NCI-H69 (cell line): ENCODE data around the gene GLIPR1L2.
A peak's percentile ranks its signal among the peaks of the same experiment; 100 is the strongest.
"Not testable (repeated sequence)": the region's sequence is repeated elsewhere in the genome, so short reads cannot be mapped to it uniquely, and the experiment has no call there.

Experiments used
- DNase-seq: peaks from one replicate; lab custom pipeline; 2025; lab: John Stamatoyannopoulos, UW

Gene GLIPR1L2

DNA sequence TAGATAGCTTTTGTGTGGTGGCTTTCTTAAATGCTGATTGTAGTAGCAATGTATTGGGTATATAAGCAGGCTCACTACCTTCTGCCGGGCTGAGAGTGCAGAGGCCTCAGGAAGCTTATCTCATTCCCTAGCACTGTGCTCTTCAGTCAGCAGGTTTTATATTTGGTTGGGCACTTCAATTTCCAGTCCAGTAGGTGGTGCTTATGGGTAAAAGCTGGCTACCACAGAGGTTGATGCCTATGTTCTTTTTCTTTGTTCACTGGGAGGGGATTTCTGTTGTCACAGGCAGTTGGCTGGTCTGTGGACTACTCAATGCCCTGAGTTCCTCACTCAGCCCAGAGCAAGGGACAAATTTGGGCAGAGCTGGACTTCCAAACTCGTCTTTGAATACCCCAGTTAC is 46.7 kb downstream of the GLIPR1L2 start:
- DNase-seq = peak; percentile 3

DNA sequence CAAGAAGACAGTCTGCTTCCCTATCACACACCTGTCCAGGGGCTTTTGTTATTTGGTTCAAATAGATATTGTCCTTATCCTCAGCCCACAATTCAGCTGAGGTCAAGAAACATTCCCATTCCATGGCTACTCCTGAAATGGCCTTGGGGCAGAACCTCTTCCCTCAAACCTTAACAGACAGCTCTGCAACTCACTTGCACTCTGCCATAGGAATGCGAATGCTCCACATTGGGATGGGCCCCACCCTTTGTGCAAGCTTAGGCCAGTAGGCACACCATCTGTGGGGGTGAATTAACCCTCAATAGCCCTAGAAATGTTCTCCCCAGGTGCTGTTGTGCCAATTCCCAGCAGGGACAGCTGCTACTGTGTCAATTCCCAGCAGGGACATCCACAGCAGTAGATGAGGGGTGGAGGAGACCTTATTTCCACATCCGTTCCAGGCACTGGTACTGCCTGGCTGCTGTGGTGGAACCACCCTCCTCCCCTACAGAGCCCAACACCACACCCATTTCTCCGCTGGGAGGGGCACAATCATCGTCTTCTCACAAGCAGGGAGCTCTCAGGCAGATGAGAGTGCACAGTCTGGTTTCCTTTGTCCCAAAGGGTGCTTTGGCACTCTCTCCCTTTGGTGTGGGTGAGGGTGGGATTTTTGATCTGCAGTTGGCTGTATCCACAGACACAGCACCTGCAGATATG is 47.3 kb downstream of the GLIPR1L2 start:
- DNase-seq = peak; percentile 57

DNA sequence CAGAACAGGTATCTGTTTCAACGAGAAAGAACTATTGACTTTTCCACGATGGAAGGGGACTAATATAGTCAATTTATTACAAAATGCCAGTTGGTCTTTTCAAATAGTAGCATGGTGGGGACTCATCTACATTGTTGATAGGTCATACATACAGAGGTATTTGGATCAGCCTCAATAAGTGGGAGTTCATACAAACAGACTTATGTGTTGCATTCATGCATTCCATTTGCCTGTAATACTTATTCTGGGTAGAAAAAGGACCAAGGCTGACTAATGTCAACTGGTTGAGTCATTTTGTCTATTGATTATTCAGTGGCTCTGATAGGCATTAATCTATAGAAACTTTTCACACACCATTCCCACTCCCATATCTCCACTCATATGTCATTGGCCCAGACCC is 48.2 kb downstream of the GLIPR1L2 start:
- no peak for DNase-seq

DNA sequence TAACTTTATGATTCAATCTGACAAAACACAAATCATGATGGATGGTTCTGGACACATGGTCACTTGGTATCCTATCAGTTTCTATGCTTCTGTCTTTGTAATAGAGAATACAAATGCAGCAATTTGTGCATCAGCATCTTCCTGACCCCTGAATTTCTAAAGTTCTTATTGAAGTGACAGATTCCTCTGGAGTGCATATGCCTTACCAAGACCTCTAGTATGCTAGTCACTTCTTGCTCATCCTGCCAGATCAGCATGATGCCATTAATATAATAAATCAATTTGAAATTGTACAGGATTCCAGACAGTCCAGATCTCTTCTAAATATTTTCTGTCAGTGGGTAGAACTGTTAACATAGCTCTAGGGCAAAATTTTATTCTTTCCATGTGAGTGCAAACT is 49.0 kb downstream of the GLIPR1L2 start:
- DNase-seq = no peak

DNA sequence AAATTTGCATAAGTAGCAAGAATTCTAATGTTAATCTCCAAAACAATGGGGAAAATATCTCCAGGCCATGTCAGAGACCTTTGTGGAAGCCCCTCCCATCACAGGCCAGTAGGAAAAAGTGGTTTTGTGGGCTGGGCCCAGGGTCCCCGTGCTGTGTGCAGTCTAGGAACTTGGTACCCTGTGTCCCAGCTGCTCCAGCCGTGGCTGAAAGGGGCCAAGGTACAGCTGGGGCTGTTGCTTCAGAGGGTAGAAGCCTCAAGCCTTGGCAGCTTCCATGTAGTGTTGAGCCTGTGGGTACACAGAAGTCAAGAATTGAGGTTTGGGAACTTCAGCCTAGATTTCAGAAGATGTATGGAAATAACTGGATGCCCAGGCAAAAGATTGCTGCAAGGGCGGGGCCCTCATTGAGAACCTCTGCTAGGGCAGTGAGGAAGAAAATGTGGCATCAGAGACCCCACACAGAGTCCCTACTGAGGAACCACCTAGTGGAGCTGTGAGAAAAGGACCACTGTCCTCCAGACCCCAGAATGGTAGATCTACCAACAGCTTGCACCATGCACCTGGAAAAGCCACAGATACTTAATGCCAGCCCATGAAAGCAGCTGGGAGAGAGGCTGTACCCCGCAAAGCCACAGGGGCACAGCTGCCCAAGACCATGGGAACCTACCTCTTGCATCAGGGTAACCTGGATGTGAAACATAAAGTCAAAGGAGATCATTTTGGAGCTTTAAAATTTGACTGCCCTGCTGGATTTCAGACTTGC is 51.0 kb downstream of the GLIPR1L2 start:
- DNase-seq = not testable (repeated sequence)

DNA sequence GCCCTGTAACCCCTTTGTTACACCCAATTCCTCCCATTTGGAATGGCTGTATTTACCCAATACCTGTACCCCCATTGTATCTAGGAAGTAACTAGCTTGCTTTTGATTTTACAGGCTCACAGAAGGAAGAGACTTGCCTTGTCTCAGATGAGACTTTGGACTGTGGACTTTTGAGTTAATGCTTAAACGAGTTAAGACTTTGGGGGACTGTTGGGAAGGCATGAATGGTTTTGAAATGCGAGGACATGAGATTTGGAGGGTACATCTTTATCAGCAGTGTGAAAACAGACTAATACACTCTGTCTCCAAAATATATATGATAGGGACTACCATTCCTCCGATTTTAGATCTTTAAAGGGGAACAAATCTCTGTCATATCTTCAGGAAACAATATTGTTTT is 51.6 kb downstream of the GLIPR1L2 start:
- DNase-seq = not testable (repeated sequence)

DNA sequence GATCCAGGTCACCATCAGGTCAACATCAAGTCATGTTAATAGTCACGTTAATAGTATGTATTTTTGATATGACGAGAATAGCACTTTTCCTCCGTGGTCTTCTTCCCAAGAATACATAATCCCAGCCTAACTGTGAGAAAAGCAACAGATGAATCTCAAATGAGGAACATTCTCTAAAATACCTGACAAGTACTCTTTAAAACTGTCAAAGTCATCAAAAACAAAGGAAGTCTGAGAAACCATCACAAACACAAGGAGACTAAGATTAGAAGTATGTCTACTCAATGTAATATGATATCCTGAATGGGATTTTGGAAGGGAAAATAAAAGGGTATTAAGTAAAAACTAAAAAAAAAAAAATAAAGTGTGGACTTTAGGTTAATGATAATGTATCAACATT is 52.8 kb downstream of the GLIPR1L2 start:
- no peak for DNase-seq

DNA sequence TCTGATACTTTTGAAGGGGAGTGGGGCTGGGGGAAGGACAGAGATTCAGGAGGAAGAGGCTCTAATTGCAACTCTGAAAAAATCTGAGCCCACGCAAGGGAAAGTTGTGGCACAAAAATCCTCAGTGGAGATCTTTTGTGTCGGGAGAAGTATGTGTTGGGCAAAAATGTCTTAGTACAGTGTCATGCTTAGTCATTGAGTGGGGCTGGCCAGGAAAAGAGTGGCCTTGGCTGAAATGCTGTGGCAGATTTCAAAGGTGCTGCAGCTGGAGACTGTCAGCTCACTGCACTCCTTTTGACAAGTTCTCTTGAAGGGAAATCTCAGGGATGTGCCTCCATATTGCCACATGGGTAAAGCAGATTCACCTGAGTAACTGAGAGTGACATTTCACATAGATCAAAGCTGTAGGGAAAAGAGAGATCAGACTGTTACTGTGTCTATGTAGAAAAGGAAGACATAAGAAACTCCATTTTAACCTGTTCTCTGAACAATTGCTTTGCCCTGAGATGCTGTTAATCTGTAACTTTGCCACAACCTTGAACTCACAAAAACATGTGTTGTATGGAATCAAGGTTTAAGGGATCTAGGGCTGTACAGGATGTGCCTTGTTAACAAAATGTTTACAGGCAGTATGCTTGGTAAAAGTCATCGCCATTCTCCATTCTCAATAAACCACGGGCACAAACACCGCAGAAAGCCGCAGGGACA is 53.7 kb downstream of the GLIPR1L2 start:
- no peak for DNase-seq

DNA sequence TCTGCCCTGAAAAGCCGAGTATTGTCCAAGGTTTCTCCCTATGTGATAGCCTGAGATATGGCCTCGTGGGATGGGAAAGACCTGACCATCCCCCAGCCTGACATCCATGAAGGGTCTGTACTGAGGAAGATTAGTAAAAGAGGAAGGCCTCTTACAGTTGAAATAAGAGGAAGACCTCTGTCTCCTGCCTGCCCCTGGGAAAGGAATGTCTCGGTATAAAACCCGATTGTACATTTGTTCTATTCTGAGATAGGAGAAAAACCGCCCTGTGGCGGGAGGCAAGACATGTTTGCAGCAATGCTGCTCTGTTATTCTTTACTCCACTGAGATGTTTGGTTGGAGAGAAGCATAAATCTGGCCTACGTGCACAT is 54.2 kb downstream of the GLIPR1L2 start:
- DNase-seq = not testable (repeated sequence)

DNA sequence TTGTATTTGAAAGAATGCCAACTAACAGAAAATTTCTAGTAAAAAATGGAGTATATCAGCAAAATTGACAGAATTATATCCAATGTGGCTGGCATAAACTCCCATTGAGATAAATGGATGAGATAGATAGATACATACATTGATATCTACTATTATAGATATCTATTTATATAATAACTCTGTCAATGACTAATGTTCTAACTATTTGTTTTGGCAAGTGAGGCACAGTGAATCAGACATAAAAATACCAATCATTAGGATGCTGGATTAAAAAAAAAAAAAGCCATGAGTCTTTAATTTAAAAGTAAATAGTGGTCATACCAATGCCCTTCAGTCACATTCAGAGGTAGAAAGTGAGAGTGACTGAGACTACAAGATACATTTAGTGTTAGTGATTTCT is 56.0 kb downstream of the GLIPR1L2 start:
- DNase-seq = no peak

DNA sequence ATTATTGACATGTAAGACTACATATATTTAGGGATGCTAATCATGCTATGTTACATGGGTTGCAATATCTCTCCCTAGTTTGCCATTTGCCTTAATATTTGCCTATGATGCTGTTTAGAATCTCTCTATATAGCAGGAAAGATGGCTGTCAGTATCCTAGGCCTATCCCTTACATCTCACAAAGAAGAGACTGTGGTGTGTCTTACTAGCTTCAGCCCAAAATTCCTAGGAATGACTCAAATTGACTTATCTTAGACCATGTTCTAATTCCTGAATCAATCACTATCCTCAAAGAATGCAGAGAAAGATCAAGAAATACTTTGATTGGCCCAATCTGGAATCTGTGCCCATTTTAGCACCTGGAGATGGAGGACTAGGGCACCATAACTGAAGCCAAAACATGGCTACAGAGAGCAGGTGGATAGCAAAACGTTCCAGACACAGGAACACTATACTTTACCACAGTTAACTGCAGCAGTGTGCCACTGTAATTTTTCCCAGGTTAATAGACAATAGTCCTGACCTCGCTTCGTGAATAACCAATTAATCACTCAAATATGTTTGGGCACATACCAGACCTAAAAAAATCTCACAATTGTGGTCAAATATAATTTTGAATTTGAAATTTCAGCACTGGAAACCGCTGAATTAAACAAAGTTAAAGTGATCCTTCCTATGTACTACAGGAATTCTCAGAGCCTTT is 57.0 kb downstream of the GLIPR1L2 start:
- no peak for DNase-seq

DNA sequence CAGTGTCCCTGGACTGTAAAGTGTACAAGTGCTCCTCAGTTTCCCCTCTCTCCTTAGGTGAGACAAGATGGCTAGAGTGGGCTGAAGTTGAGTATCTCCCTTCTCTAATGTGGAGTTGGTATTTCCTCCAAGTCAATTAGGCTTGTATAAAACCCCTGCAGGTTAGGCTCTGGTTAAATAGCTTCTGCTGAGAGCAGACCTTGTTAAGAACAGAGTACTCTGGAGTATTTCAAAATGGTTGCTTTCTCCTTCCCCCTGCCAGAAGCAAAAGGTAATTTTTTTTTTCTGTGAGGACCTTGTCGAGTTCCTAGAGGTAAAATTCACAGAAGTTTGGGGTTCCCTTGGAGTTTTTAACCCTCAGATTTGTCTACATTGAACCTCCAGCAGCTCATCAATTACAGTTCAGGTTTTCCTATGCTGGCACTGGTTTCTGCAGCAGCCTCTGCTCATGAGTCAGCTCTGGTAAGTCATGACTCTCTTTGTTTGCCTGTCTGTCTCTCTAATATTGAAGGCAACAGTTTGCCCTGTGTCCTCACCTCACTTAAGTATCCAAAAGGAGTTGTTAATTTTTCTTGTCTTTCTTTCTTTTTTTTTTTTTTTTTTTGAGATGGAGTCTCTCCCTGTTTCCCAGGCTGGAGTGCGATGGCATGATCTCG is 61.9 kb downstream of the GLIPR1L2 start:
- no peak for DNase-seq

DNA sequence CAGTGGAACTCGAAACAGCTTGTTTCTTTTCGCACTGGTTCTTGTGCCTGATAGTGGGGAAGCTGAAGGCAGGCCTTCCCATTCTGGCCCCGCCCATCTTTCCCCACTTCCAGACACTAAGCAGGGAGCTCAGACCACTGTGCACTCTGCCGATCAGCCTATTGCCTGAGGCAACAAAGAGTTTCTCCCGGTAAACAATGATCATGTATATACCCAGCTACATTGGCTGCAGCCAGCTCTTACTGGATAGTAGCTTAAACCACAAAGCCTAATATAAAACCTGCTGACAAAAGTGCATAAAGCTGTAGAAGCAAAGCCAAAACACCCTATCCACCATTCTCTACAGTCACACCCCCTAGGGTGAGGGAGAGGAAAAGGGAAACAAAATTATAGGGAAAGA is 65.0 kb downstream of the GLIPR1L2 start:
- peak; percentile 50 for DNase-seq

DNA sequence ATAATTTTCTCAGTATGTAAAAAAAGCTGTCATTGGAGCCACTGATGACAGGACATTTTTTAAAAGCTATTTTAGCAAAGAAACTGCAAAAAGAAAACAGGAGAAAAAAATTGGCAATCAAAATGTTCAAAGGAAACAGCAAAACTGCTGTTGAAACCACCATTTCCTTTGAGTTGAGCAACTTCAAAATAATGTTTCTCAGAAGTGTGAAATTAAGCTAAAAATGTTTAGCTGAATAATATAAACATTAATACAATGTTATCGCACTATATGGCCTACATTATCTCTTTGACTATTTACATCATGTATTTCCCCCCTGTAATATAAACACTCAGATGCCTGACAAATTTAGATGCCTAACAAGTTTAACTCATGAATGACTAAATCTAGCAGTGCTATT is 66.3 kb downstream of the GLIPR1L2 start:
- no peak for DNase-seq

DNA sequence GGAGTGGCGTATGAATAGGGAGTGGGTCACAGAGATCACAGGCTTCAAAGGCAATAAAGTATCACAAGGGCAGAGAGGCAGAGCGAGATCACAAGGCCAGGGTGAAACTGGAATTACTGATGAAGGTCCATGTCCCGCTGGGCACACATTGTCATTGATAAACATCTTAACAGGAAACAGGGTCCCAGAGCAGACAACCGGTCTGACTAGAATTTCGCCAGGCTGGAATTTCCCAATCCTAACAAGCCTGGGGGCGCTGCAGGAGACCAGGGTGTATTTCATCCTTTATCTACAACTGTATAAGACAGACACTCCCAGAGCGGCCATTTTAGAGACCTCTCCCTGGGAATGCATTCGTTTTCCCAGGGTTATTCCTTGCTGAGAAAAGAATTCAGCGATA is 67.0 kb downstream of the GLIPR1L2 start:
- peak; percentile 1 for DNase-seq

DNA sequence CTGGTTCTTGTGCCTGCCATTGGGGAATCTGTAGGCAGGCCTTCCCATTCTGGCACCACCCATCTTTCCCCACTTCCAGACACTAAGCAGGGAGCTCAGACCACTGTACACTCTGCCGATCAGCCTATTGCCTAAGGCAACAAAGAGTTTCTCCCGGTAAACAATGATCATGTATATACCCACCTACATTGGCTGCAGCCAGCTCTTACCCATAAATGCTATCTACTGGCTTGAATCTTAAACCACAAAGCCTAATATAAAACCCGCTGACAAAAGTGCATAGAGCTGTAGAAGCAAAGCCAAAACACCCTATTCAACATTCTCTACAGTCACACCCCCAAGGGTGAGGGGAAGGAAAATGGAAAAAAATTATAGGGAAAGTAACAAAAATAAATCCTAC is 68.9 kb downstream of the GLIPR1L2 start:
- no peak for DNase-seq

DNA sequence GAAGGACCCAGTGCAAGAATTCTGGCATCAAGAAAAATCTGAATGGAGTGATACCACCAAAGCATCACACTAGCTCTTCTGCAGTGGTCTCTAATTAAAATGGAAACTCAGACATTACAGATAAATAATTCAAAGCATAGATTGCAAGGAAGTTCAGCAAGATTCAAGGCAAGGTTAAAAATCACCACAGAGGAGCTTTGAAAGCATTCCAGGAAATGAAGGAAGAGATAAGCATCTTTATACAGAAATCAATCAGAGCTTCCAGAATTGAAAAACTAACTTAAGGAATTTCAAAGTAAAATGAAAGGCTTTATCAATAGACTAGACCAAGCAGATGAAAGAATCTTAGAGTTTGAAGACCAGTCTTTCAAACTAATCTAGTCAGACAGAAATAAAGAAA is 69.3 kb downstream of the GLIPR1L2 start:
- no peak for DNase-seq

DNA sequence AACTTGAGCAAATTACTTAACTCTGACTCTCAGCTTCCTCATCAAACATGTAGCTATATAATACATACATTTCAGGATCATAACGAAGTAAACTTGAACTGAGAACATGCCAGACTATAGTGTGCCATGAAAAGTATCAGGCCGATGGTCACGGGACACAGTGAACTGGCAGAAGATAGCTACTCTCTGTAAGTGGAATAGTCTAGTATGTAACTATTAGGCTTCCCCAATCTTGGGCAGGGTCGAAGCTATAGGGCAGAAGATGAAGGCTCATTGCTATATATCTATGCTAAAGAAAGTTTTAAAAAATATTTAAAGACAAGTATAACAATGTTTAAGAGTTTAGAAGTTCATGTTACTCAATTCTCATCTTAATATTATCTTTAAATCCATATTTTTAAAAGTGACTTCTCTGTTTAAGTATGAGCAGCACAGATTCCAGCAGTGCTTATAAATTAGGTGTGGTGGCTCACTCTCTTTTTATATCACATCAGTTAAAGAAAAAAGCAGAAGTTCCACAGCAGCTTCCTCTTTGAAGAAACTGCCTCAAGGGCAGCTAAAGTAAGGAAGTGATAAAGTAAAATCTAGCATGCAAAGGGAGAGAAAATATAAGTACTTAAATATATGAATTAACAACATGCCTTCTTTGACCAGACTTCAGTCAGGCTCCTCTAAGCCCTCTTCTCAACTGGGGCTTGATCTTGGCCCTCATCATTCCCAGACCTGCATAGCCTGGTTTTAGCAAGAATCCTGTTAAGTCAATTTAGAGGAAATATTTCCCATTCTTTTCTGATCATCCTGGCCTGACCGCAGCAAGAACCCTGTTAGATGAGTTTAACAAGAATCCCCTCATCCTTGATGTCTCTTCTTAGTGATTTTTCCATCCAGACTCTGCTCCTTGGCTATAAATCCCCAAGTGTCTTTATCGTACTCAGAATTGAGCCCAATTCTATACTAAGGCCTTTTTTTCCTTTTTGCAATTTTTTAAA is 81.3 kb downstream of the GLIPR1L2 start:
- no peak for DNase-seq

DNA sequence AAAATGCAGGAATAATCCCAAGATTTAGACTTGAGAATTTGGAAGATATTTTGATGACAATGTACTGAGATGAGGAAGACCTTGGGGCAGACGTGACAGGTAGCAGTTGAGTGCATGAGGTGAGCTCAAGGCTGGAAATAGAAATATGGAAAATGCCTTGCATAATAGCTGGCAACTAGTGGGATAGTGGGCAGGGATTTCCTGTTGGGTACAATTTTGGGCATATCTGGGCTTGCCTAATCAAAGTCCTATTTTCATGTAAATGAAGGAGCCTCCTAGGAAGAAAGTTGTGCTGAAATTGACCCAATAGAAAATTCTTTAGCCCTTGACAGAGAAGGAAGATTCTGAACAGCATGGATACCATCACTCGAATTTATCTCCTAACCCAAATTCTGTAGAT is 83.2 kb downstream of the GLIPR1L2 start:
- no peak for DNase-seq

DNA sequence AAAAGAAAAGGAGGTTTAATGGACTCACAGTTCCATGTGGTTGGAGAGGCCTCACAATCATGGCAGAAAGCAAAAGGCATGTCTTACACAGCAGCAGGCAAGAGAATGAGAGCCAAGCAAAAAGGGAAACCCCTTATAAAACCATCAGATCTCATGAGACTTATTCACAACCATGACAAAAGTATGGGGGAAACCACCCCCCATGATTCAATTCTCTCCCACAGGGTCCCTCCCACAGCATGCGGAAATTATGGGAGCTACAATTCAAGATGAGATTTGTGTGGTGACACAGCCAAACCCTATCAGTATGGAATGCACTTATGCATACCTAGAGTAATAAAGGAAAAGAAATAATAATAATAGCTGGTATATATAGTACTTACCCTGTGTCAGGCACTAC is 85.2 kb downstream of the GLIPR1L2 start:
- DNase-seq = no peak

DNA sequence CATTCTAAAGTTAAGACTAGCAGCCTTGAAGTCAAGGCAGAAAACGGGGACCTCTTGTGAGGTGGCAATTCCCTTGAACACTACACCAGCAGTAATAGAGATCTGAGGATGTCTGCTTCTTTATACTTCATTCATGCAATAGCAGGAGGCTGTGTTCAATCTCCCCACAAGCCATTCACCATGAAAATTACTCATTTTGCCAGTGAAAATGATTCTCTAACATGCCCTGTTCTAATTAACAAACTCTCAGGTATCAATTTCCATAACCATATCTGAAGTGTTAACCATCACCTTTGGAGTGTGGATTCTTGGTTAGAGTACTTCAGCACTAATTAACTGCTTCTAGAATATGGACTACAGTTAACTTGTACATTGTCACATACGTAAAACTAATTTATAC is 86.2 kb downstream of the GLIPR1L2 start:
- DNase-seq = no peak
